HG02885 (cell line): ENCODE results near the gene CXADR.
A peak's percentile ranks its signal among the peaks of the same experiment; 100 is the strongest.
"Not testable (repeated sequence)": the region's sequence is repeated elsewhere in the genome, so short reads cannot be mapped to it uniquely, and the experiment has no call there.

Experiments used
- ATAC-seq: cut with Tn5 transposase; IDR thresholded peaks from one replicate; pipeline ENCODE4 v1.9.1; 2021; ENCODE audit warnings: mild to moderate bottlenecking; ENCODE audit not compliant: unreplicated experiment, poor library complexity

Gene CXADR

DNA sequence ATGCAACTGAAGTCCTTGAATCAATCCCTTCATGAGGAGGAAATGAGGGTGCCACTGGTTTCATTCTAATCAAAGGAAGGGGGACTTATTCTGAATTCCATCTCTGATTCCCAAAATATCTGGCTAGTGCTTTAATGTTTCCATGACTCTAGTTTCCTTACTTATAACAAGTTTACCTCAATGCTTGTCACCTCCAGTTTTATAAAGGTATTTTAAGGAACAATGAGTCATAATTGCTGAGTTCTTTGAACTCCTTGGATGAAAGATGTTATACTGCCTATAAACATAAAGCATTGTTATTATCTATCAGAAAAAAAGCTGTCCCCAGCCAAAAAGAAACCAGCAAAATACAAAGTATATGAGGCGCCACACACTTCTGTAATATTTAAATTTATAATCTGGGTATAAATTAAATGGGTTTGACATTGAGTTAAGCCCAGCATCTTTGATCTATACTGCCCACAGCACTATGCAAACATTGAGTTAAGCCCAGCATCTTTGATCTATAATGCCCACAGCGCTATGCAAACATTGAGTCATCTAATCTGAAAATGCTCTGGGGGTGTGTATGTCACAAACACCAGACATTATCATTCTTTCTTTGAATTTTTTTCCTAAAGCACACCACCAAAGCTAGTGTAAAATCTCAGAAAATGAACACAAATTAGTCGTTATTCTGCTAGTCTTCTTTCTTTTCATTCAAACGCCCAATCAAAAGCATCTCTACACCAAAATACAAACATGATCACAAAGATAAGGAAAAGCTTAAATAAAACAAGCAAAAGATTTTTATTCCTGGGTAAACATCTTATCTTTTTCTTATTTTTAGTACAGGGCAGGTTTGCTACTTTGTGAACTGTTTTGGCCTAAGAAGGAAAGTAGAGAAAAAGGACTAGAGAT lies 11.5 kb upstream of the CXADR start:
- ATAC-seq: no peak

DNA sequence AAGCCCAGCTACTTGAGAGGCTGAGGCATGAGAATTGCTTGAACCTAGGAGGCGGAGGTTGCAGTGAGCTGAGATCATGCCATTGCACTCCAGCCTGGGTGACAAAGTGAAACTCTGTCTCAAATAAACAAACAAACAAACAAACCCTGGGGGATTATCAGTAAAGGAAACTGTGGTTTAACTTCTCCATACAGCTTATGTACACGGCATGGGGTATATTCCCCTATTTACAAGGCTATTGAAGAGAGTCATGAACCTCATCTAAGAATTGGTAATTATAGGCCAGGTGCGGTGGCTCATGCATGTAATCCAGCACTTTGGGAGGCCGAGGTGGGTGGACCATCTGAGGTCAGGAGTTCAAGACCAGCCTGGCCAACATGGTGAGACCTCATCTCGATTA lies 9.9 kb upstream of the CXADR start:
- not testable (repeated sequence) for ATAC-seq

DNA sequence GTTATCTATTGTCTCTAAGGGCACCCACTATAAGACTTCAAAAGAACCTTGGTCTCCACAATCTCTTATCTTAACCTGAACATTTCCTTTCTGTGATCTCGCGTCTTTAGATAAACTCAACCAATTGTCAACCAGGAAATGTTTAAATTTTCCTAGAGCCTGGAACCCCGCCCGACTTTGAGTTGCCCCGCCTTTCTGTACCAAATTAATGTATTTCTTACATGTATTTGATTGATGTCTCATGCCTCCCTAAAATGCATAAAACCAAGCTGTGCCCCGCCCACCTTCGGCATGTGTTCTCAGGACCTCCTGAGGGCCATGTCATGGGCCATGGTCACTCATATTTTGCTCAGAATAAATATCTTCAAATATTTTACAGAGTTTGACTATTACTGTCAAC lies 5.9 kb upstream of the CXADR start:
- no peak for ATAC-seq

DNA sequence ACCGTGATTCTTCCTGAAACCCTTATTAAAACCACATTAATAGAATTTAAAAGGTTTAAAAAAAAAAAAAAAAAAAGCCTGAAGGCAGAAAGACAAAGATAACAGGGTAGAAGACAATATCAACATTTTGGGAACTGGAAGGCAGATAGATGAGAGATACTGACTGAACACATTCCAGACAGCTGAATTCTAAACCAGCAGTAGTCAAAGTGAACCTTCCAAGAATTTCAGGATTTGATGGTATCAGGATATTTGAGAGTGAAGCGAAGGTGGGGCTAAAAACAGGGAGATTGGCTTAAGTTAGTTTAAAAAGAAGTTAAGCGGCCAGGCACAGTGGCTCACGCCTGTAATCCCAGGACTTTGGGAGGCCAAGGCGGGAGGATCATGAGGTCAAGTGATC lies 5.3 kb upstream of the CXADR start:
- ATAC-seq: no peak

DNA sequence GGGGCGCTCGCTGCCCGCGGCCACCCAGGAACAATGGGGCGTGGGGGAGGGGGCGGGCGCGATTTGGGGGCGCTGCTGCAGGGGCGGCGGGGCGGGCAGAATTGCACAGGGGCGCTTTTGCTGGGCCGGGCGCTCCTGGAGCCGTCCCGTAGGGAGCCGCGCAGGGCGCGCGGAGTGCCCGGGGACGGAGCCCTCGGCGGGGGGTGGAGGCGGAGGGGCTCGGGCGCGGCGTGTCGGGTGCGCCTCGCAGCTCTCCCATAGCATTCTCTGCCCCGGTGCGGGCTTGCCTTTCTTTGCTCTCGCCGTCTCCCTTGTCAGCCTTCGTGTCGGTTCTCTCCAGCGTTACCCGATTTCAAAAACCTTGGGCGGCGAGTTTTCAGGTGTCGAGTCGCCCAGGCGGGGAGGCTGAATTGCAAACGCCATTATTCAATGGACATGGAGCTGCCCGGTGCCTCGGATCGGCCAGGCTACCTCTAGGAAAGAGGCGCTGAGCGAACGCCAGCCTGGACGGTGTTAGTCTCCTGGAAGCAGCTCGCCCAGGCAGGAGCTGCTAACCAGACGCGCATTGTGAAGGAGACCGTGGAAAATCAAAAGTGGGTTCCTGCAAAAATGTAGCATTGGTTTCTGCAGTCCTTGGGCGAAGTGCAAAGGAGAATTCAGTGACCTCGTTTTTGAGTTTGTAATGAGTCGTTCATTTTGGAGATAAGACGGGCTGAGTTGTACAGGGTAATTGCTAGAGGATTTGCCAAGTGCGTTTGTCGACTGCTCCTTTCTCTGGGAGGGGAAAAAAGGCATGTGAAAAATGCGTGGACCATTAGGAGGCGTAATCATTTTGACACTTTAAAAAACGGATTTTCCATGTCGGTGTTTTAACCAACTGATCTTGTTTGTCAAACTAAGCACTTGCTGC lies 626 bp downstream of the CXADR start:
- ATAC-seq: peak; percentile 34

DNA sequence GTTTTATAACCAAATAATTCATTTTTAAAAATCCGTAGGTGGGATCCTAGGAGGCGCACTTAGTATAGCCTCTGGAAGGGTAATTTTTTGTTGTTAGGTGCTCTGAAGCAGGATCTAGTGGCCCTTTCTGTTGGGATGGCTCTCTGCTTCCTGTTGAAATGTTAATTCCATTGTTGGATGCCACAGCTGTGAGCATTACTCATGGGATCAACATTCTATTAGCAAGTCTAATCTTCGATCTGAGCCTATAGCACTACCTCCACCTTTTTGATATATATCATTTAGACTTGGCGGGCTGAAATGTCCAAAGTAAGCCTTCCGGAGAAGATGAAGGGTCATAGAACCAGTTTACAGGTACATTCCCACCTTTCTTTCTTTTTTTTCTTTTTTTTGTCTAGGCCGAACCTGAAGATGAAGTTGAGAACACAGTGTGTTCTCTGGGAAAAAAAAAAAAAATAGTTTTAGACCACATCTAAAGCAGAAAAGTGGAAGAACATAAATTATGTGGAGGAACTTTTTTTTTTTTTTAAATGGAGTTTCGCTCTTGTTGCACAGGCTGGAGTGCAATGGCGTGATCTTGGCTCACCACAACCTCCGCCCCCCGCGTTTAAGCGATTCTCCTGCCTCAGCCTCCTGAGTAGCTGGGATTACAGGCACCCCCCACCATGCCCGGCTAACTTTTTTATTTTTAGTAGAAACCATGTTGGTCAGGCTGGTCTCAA lies 1.4 kb downstream of the CXADR start:
- ATAC-seq: no peak

DNA sequence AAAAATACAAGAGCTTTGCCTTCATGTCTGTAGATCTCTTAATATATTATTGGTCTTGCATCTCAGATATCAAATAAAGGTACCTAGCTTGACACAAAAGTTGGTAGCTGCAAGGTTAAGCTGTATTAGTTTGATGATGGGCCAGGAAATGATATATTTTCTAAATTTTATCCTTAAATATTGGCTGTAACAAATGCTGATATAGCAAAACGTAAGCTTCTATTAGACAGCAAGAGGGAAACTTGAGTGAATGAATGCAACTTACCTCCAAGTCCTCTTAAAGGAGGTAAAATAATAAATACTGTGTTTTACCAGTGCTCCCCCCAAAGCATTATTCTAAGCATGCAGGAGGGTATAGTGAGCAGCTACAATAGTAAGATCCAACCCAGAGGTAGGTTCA lies 4.2 kb downstream of the CXADR start:
- ATAC-seq: not testable (repeated sequence)

DNA sequence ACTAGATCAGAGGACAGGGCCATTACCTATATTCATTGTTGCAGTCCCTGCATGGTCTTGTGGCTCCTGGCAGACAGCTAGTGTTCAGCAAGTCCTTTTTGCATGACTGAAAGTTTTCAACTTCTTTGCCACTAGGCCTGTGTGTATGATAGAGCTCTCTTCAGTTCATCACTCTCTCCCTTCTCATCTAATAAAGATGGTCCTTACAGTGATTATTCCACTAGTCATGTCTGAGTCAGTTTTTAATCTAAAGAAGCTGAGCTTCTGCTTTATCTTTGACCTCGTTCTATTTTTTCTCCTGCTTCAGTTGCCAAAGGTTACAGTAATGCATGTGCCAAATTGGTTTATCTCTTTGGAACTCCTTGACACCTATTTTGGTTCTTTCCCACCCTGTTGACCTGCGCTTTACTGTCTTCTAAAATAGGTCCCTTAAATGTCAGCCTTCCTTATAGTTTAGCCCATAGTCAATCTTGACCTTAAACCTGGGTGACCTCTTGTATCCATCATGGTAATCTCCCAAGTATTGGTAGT lies 6.4 kb downstream of the CXADR start:
- no peak for ATAC-seq

DNA sequence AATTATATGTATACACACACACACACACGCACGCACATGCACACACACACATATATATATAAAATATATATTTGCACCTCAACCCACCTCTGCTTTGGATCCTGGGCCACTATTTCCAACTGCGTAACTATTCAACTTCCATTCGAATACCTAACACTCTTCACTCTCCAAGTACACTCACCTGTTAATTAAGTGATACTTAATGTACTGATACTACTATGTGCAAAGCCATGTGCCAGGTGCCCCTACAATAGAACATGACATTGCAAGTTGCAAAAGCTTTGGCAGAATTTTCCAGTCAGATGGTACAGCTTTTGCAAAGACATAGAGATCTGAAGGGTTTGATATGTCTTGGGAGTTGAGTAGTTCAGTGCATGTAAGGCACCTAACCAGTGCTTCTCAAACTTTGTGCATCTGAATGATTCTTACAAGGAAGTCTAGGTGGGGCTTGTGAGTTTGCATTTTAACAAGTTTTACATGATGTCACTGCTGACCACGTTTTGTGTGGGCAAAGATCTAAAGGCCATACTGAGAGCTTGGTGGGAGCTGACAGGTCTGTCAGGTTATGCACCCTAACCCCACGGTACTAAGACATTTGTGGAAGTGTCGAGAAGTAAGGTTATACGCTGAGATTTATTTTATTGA lies 7.2 kb downstream of the CXADR start:
- no peak for ATAC-seq

DNA sequence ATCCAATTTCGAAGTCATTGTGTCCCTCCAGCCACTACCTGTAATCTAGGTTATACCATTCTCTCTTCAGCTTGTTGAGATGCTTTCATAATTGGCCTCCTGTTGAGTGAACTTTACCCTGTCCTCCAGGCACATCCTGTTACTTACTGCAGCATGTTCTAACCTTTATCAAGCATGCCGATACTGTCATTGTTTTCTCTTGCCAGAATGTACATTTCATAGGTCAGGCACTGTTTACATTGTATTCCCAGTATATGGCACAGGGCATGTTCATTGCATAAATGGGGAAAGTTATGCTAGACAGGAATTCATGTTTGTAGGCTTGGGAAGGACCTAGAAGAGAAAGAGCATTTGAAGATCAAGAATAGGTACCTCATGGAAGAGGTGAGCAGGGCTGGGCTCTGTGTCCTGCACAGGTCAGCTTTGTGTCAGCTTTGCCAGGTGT lies 10.2 kb downstream of the CXADR start:
- ATAC-seq: no peak

DNA sequence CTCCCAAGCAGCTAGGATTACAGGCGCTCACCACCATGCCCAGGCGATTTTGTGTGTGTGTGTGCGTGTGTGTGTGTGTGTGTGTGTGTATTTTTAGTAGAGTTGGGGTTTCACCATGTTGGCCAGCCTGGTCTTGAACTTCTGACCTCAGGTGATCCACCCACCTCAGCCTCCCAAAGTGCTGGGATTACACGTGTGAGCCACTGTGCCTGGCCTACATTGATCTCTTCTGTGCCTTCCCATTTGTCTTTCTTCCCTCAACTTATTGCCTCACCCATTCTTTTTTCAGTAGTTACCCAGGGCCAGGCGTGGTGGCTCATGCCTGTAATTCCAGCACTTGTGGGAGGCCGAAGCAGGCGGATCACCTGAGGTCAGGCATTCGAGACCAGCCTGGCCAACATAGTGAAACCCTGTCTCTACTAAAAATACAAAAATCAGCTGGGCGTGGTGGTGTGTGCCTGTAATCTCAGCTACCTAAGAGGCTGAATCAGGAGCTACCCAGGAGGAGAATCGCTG lies 11.2 kb downstream of the CXADR start:
- ATAC-seq: not testable (repeated sequence)

DNA sequence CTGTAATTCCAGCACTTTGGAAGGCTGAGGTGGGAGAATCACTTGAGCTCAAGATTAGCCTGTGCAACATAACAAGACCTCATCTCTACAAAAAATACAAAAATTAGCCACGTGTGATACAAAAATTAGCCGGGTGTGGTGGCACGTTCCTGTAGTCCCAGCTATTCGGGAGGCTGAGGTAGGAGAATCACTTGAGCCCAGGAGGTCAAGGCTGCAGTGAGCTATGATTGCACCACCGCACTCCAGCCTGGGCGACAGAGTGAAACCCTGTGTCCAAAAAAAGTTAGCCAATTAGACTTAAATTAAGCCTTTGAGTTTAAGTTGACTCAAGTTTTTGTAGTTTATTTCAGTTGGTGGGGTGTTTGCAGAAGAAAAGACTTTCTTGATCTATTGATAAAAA lies 11.8 kb downstream of the CXADR start:
- no peak for ATAC-seq

DNA sequence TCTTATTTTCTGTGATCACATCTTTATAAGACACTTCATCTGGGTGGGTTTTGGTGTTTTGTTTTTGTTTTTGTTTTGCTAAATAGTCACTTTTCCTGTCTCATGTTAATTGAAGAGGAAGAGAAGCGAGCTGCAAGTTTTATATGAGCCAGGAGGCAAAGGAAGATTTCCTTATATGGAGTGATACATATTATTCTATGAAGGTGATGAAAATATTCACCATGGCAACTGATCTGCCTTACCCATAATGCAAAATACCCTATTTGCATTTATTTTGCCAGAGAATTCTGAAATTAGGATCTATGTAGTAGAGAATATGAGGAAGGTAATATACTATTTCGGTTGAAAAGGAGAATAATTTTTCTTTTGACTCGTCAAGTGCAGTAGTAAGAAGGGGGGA lies 13.9 kb downstream of the CXADR start:
- ATAC-seq: no peak

DNA sequence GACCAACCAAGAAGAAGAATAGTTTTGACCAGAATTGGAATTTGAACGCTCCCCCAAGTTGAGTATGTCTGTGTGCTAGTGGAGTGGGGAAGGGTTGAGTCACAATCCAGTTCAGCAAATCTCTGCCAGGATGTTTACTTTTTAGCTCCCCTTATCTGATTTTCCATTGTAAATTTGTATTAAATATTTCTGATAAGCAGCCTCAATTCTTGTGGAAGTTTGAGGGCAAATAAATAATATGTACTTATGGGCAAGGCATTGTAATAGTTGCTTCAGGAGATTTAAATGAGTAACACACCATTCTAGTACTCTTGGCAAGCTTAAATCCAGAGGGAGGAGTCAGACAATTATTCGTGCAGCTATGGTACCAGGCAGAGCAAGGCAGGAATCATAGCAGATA lies 14.4 kb downstream of the CXADR start:
- ATAC-seq: no peak

DNA sequence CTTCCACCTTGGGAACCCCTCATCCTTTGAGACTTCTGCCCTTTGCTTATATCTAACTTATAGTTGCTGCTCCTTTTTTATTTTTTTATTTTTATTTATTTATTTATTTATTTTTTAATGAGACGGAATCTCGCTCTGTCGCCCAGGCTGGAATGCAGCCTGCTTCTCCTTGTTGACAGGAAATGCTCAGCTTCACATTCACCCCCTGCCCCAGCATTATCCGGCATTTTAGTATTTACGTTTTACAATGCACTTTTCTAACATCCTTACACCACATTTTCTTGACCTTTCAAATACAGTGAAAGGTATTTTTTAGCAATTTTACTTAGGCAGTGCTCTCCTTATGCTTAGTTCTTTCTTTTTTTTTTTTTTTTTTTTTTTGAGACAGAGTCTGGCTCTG lies 14.9 kb downstream of the CXADR start:
- no peak for ATAC-seq

DNA sequence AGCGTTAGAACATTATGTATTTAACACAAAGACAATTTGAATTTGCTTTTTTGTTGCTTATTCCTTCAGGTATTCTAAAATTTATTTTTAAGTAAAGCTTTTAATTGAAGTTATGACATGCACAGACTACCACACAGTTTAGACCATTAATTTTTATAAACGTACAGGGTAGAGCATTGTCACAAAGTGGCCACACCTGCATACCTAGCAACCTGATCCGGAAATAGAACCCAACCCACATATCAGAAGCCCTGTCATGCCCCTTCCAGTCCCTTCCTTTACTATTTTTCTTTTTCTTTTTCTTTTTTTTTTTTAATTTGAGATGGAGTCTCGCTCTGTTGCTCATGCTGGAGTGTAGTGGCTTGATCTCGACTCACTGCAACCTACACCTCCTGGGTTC lies 16.8 kb downstream of the CXADR start:
- ATAC-seq: no peak

DNA sequence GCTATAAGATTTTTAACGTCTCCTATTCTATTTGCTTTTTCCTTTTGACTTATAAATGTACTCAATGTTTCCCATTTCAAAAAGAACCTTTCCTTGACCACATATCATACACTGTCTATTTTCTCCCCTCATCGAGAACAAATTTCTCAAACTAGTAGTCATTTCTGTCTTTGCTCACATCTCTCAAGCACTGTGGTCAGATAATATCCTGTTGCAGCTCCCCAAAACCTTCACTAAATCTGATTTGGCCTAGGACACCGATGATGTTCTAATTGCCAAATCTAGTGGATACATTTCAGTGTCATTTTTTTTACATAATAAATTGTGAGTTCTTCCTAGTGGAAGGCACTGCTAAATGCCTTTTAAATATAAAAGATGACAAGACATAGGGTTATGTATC lies 19.4 kb downstream of the CXADR start:
- ATAC-seq: no peak

DNA sequence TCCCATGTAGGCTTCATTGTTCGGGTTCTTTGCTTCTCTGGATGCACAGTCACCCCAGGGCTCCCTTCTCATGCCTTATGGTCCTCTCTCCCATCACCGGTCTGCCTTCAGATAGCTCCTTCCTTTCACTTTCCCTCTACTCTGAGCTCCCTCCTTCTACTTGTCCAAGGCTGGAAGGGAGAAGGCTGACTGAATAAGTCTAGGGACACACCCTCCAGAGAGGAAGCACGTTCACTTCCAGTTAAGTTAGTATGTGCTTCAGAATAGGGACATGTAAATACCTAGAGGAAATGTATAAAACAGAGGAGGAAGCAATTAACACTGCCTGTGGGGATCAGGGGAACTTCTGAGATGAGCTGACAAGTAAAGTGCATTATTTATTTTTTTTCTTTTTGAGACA lies 23.5 kb downstream of the CXADR start:
- no peak for ATAC-seq

DNA sequence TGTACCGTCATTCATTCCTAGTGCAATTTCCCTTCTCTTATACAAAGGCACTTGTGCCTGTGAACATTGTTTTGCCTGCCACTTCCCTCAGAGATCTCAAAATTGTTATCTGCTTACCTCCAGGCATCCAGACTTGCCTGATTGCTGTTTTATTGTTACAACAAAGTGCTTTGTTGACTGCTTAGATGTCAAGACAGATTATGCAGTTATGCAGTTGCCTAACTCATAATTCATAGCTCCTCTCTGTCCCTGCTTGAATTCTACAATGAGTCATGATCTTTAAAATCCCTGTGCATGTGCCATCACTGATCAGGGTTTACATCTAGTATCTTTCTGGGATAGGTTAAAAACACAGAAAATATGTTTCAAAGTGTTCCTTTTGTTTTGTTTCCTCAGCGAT lies 24.5 kb downstream of the CXADR start:
- no peak for ATAC-seq

DNA sequence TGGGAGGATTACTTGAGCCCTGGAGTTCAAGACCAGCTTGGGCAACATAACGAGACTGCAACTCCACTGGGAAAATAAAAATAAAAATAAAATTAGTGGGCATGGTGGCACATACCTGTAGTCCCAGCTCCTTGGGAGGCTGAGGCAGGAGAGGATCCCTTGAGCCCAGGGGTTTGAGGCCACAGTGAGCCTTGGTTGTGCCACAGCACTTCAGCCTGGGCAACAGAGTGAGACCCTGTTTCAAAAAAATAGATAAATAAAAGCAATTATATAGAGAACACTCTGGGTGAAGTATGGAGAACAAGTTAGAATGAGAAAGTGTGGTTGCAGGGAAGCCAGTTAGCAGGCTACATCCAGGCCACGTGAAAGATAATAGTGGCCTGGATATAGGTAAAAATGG lies 25.7 kb downstream of the CXADR start:
- ATAC-seq: no peak
